ENCODE data around the gene FAM187B. TPM values are rescaled to one million over a fixed set of nuclear protein-coding genes. Genes with fewer than 3 reads are reported as not detected.

The FAM187B gene
- total RNA-seq (under 1 TPM in 1 of 2 donors, not detected in 1; 0.17 TPM), polyA plus RNA-seq (not detected)

GRCh38 chr19:35228177-35228930, at the start of gene FAM187B:
Gene FAM187B (minus strand): TSS chr19:35228739. CDS start chr19:35228680, 59 bp downstream.
- no peaks in the 10 kb centered on the region for H3K4me1 ChIP-seq (ENCODE audit: control insufficient read depth in 4 of 4, insufficient read depth in 4 of 4, low read length in 3 of 4)
- no peaks in the 10 kb centered on the region for H3K27me3 ChIP-seq (ENCODE audit: control insufficient read depth in 4 of 4, insufficient read depth in 4 of 4, low read length in 3 of 4)
- no peak for DNase-seq (ENCODE audit: low spot score)
- H3K4me3 ChIP-seq (ENCODE audit: low read depth in 1 of 3, low read length in 3 of 3) = no peak within 1 kb of the TSS
- TF ChIP-seq JUND (IDR thresholded peaks at IDR 0.05) (no peak), EGR1 (IDR thresholded peaks at IDR 0.05; ENCODE audit: low read depth in 2 of 2) (no peak), MAX (IDR thresholded peaks at IDR 0.05) (no peak), GABPA (IDR thresholded peaks at IDR 0.05 in 1 of 2, conservative IDR thresholded peaks at IDR 0.05 in 1 of 2) (no peak), HNF4A (conservative IDR thresholded peaks at IDR 0.05) (no peak)
- no peak within 1 kb of the TSS for H3K9ac ChIP-seq (ENCODE audit: low read depth in 1 of 2, low read length in 2 of 2)
- no peaks in the 10 kb centered on the region for H3K9me3 ChIP-seq (ENCODE audit: control insufficient read depth in 4 of 4, low read length in 3 of 4)
- no peak within 1 kb of the TSS for H3K27ac ChIP-seq (ENCODE audit: low read depth in 1 of 2, low read length in 2 of 2)
- 95% methylated on average over 14 of the region's 14 CpGs for WGBS
- no peaks in the 10 kb centered on the region for H3K36me3 ChIP-seq (ENCODE audit: control insufficient read depth in 4 of 4, insufficient read depth in 3 of 4, low read depth in 1 of 4, low read length in 3 of 4)

GRCh38 chr19:35276706-35277281, 48.3 kb upstream of the FAM187B start:
- Histone ChIP-seq H3K9me3 (ENCODE audit: control insufficient read depth in 4 of 4, low read length in 3 of 4) (no peaks in the 10 kb centered on the region), H3K9ac (ENCODE audit: low read depth in 1 of 2, low read length in 2 of 2) (no peak overlapping the region), H3K27ac (ENCODE audit: low read depth in 1 of 2, low read length in 2 of 2) (peak overlapping the region in 1 of 2 donors; percentile 11), H3K4me3 (ENCODE audit: low read depth in 1 of 3, low read length in 3 of 3) (no peak overlapping the region), H3K27me3 (ENCODE audit: control insufficient read depth in 4 of 4, insufficient read depth in 4 of 4, low read length in 3 of 4) (no peaks in the 10 kb centered on the region), H3K4me1 (ENCODE audit: control insufficient read depth in 4 of 4, insufficient read depth in 4 of 4, low read length in 3 of 4) (peaks cover 31 to 53% (median 41%) of the 10 kb centered on the region in 4 donors), H3K36me3 (ENCODE audit: control insufficient read depth in 4 of 4, insufficient read depth in 3 of 4, low read depth in 1 of 4, low read length in 3 of 4) (peaks cover 0 to 20% (median 15%) of the 10 kb centered on the region in 4 donors)
- TF ChIP-seq MAX (IDR thresholded peaks at IDR 0.05) = no peak
- no peak for TF ChIP-seq GABPA (IDR thresholded peaks at IDR 0.05 in 1 of 2, conservative IDR thresholded peaks at IDR 0.05 in 1 of 2)
- TF ChIP-seq ATF3 (IDR thresholded peaks at IDR 0.05) = no peak
- TF ChIP-seq SP1 (IDR thresholded peaks at IDR 0.05) = no peak
- TF ChIP-seq RXRA (IDR thresholded peaks at IDR 0.05) = no peak
- no peak for TF ChIP-seq NR2F2 (IDR thresholded peaks at IDR 0.05)
- no peak for TF ChIP-seq EGR1 (IDR thresholded peaks at IDR 0.05; ENCODE audit: low read depth in 2 of 2)
- TF ChIP-seq FOXA1 (IDR thresholded peaks at IDR 0.05) = no peak
- no peak for TF ChIP-seq HNF4G (IDR thresholded peaks at IDR 0.05)
- no peak for TF ChIP-seq TAF1 (conservative IDR thresholded peaks at IDR 0.05)
- no peak for TF ChIP-seq YY1 (IDR thresholded peaks at IDR 0.05)
- TF ChIP-seq JUND (IDR thresholded peaks at IDR 0.05) = no peak
- TF ChIP-seq HNF4A (conservative IDR thresholded peaks at IDR 0.05) = no peak
- TF ChIP-seq RAD21 (IDR thresholded peaks at IDR 0.05) = no peak
- TF ChIP-seq FOXA2 (IDR thresholded peaks at IDR 0.05) = no peak
- no peak for TF ChIP-seq REST (IDR thresholded peaks at IDR 0.05)
- TF ChIP-seq ZBTB33 (IDR thresholded peaks at IDR 0.05) = no peak
- no peak for TF ChIP-seq CTCF (IDR thresholded peaks at IDR 0.05; ENCODE audit: low read depth, low read length, missing input control)
- WGBS = 96% methylated on average over 28 of the region's 28 CpGs
- DNase-seq (ENCODE audit: low spot score) = no peak

Data from liver (tissue), 9 donors.